ENCODE measurements around the gene PSMA7.

PSMA7 gene

DNA sequence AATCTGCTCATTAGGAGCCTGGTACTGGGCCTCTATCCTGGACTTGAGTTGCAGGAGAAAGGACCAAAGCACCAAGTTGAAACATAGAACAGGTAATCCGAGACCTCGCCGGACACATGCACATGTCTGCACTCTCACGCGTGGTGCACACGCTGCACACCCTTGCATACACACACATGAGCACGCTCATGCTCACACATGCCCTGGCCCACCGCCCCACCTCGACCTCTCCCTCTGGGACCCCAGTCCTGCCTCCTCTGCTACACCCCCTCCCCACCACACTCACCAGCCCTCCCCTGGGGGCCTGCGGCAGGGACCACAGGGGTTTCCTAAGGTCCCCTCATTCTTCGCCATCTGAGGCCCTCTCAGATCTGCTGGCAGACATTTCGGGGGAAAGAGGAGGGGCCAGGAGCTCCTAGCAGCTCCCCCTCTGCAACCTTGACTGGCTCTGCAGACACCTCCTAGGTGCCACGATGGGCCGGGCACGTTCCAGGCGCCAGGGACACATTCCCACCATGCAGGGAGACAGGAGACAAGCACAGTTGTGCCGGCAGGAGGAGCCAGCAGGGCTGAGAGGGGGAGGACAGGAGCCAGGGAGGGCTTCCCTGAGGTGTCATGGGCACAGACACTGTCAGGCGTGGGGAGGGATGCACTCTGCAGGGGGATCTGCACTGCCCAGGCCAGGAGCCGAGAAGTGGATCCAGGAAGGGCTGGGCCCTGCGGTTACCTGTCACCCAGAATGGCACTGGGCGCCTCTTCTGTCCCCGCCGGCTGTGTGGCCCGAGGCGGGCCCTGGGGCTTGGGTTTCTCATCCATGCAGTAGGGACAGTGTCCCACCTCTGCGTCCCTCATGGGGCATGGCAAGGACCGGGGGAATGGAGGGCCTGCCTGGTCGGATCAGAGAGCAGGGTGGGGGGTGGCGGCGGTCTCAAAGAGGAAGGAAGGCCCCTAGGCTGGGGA is 46.5 kb downstream of the PSMA7 start:
- DNase-seq, result no peak

DNA sequence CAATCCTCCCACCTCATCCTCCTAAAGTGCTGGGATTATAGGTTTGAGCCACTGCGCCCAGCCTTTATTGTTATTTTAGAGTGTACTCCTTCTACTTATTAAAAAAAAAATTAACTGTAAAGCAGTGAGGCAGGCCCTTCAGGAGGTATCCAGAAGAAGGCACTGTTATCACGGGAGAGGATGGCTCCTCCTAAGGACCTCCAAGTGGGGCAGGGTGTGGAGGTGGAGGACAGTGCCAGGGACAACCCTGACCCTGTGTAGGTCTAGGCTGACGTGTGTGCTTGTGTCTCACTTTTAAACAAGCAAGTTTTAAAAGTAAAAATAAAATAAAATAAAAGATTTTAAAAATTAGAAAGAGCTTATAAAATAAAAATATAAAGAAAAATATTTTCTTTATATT is 53.8 kb downstream of the PSMA7 start:
- DNase-seq, result no peak

- DNase-seq, result no peak
Observed at GRCh38 chr20:62088258-62089127, 54.7 kb downstream of the PSMA7 start.

DNA sequence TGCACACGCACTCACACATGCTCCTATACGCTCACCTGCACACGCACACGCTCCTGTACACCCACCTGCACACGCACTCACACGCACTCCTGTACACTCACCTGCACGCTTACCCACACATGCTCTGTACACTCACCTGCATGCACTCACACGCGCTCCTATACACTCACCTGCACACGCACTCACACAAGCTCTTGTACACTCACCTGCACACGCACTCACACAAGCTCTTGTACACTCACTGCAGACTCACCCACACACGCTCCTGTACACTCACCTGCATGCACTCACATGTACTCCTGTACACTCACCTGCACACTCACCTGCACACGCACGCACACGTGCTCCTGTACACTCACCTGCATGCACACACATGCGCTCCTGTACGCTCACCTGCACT is 55.6 kb downstream of the PSMA7 start:
- DNase-seq, result no peak

DNA sequence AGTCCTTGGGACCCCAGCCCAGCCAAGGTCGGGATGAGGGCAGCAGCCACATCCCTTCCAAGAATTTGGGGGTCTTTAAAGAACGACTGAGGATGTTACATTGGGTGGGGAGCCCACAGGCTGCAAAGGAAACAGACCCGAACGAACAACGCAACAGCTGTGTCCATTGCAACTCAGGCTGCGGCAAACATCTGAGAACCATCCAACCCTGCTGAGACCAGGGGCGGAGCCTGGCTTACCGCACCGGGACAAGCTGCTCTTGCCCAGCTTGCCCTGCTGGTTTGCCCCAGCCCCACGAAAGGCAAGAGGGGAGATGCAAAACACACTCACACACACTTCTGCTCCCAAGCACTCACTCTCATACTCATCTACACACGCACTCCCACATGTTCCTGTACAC is 56.0 kb downstream of the PSMA7 start:
- no peak for DNase-seq

Data from nucleus accumbens (tissue), 56 donors.